Retinal pigment epithelial cell (primary cell): ENCODE results near the gene PELI3.

ENCODE experiments used
- DNase-seq: peaks from one replicate; pipeline ENCODE4 v3.0.0-alpha.2; 2010; ENCODE audit warnings: low read depth
- H3K4me3 ChIP-seq: 2 replicates; pipeline ENCODE4 v1.5.1; 2011; ENCODE audit warnings: mild to moderate bottlenecking, low read length, control low read depth, moderate library complexity
- TF ChIP-seq, protein P1 (sequence below): conservative IDR thresholded peaks from 2 replicates; pipeline ENCODE4 v1.5.1; 2011; ENCODE audit warnings: low read depth, low read length, control low read depth, inconsistent platforms

The PELI3 gene

DNA sequence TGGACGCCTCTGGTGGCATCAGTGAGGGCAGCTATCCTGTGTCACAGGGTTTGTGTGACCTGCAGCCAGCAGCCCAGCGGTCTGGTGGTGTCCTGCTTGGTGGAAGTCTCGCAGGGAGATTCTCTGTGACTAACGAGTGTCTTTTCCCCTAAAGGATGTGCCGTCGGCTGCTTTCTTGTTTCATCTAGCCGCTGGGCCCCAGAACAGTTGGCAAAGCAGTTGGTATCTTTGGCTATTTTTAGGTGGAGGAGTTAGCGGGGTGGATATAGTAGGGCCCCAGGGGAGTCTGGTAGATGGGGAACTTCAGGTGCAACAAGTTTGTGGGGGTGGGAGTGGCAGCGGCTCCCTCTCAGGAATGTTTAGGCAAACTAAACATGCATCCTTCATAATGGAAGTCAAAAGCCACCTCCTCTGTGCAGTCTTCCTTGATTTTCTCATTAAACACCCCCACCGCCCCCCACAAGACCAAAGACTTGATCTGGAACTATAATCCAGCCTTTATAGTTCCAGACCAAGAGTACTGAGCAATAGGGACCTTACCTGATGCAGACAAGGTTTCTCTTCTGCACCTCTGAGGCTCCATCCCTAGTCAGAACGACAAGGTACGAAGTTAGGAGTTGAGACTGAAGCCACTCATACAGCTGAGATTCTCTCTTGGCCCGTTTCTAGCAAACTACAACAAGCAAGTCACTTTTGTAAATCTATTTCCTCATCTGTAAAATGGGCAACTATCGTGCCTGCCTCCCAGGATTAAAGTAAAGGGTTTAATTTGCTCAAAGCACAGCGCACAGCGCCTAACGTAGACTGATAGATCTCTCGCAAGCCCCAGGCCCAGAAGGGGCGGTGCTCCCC, 1.1 kb upstream of the PELI3 start:
- TF ChIP-seq, protein P1, sequence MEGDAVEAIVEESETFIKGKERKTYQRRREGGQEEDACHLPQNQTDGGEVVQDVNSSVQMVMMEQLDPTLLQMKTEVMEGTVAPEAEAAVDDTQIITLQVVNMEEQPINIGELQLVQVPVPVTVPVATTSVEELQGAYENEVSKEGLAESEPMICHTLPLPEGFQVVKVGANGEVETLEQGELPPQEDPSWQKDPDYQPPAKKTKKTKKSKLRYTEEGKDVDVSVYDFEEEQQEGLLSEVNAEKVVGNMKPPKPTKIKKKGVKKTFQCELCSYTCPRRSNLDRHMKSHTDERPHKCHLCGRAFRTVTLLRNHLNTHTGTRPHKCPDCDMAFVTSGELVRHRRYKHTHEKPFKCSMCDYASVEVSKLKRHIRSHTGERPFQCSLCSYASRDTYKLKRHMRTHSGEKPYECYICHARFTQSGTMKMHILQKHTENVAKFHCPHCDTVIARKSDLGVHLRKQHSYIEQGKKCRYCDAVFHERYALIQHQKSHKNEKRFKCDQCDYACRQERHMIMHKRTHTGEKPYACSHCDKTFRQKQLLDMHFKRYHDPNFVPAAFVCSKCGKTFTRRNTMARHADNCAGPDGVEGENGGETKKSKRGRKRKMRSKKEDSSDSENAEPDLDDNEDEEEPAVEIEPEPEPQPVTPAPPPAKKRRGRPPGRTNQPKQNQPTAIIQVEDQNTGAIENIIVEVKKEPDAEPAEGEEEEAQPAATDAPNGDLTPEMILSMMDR, result no peak
- DNase-seq, result no peak

DNA sequence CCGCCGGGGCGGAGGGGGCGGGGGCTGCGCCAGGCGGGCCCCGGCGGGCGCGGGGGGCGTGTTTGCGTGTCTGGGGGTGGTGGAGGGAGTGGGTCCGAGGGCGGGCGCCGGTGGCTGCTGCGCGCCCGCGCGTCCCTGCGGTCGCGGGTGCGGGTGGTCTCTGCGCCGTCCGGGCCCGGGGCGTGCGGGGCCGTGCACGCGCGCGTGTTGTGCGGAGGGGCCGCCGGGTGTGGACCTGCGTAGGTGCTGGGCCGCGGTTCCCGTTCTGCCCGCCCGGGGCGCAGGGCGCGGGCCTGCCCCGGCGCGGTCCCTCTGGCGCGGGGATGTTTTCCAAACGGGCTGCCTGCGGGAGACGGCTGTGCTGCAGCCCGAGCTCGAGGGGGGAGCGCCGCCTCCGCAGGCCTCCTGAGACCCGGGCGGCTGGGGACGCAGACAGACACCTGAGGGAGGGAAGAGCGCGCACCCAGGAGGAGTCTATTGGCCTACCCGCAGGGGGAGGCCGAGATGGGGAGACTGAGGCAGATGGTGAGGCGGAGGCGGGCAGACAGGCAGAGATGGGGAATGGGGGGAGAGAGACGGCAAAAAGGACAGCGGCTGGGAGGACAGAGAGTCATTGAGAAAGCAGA, 442 bp downstream of the PELI3 start:
- TF ChIP-seq, protein P1, result no peak
- no peak for DNase-seq

More for the DNA sequence above, 1.1 kb upstream of the PELI3 start:
- peak overlapping the region; percentile 70 for H3K4me3 ChIP-seq

GRCh38 chr11:66467756-66468155, 1.1 kb downstream of the PELI3 start:
- DNase-seq, result no peak
- TF ChIP-seq, protein P1, result no peak
- H3K4me3 ChIP-seq, result peak overlapping the region; percentile 70

More for the DNA sequence above, 442 bp downstream of the PELI3 start:
- peak overlapping the region; percentile 70 for H3K4me3 ChIP-seq

- no peak for DNase-seq
- TF ChIP-seq, protein P1, result no peak
- no peak overlapping the region for H3K4me3 ChIP-seq
Measured at GRCh38 chr11:66468691-66469090, 2.0 kb downstream of the PELI3 start.

- no peak for DNase-seq
- TF ChIP-seq, protein P1, result no peak
- no peak overlapping the region for H3K4me3 ChIP-seq
Measured at GRCh38 chr11:66469441-66469840, 2.7 kb downstream of the PELI3 start.

DNA sequence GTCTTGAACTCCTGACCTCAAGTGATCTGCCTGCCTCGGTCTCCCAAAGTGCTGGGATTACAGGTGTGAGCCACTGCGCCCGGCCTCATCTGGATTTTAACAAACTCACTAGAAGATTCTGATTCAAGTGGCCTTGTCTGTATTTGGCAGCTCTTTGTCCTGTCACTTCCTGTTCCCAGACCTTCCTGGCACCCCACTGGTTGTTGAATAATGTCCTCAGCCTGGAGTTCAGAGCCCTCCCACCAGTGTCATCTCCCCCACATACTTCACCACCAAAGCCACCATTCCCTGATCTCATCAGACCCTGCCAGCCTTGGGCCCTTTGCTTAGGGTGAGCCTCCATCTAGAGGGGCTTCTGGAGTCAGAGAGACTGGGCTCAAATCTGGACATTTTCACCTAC, 3.3 kb downstream of the PELI3 start:
- no peak overlapping the region for H3K4me3 ChIP-seq
- TF ChIP-seq, protein P1, result no peak
- no peak for DNase-seq
